Natural killer cell (primary cell): ENCODE results near the gene TMEM45A. TPM values are rescaled to one million over a fixed set of nuclear protein-coding genes. Genes with fewer than 3 reads are reported as not detected.

Experiments
- ATAC-seq, 3 donors: fragments of 150-1000 bp in 2 of 3; fragments of 200-7000 bp in 1 of 3; cut with Tn5 transposase; 1 replicate in 1 of 3; 2 replicates in 2 of 3; pipeline ENCODE4 v1.10.0; 2021; ENCODE audit warnings: mild to moderate bottlenecking in 2 of 3, moderate library complexity in 2 of 3
- DNase-seq, 2 donors: peaks; one replicate each; pipeline versions ENCODE4 v3.0.0 to v3.0.0-alpha.2; 2013 to 2021; ENCODE audit warnings: mixed read lengths in 1 of 2
- H3K27ac ChIP-seq: one replicate; pipeline ENCODE4 v1.5.1; 2013; ENCODE audit warnings: mild to moderate bottlenecking, low read length
- H3K27me3 ChIP-seq: one replicate; pipeline ENCODE4 v1.6.1; 2013; ENCODE audit warnings: low read length; ENCODE audit not compliant: control insufficient read depth, insufficient read depth
- H3K36me3 ChIP-seq: one replicate; pipeline ENCODE4 v1.6.1; 2013; ENCODE audit warnings: low read length; ENCODE audit not compliant: control insufficient read depth, insufficient read depth
- H3K4me1 ChIP-seq: one replicate; pipeline ENCODE4 v1.6.1; 2013; ENCODE audit warnings: low read length; ENCODE audit not compliant: control insufficient read depth, insufficient read depth
- H3K4me3 ChIP-seq: one replicate; pipeline ENCODE4 v1.5.1; 2013; ENCODE audit warnings: low read length
- H3K9me3 ChIP-seq: one replicate; pipeline ENCODE4 v1.6.1; 2013; ENCODE audit warnings: low read length; ENCODE audit not compliant: control insufficient read depth, insufficient read depth
- H3K27ac Mint-ChIP-seq, 2 donors: one replicate each; pipeline ENCODE4 v1.8.0; 2022; ENCODE audit warnings: mild to moderate bottlenecking in 2 of 2, mixed read lengths in 2 of 2, moderate library complexity in 1 of 2
- H3K27me3 Mint-ChIP-seq, 2 donors: one replicate each; pipeline ENCODE4 v1.8.0; 2022; ENCODE audit warnings: low read depth in 2 of 2, mixed read lengths in 2 of 2
- H3K36me3 Mint-ChIP-seq: one replicate; pipeline ENCODE4 v1.8.0; 2022; ENCODE audit warnings: mixed read lengths
- H3K4me1 Mint-ChIP-seq, 2 donors: one replicate each; pipeline ENCODE4 v1.8.0; 2022; ENCODE audit warnings: mixed read lengths in 2 of 2
- H3K4me3 Mint-ChIP-seq: one replicate; pipeline ENCODE4 v1.8.0; 2022; ENCODE audit warnings: mild to moderate bottlenecking, moderate library complexity, mixed read lengths
- H3K9me3 Mint-ChIP-seq, 2 donors: one replicate each; pipeline ENCODE4 v1.8.0; 2022; ENCODE audit warnings: mixed read lengths in 2 of 2
- CTCF ChIP-seq: fragments of 200-600 bp; IDR thresholded peaks from one replicate; pipeline ENCODE4 v1.8.0; 2022; ENCODE audit warnings: antibody characterized with exemption
- WGBS: methylation state at CpG from one replicate; pipeline ENCODE4 v1.1.7; 2013; ENCODE audit warnings: missing lambda C conversion rate; ENCODE audit not compliant: insufficient coverage; 5-methylcytosine and 5-hydroxymethylcytosine counted together
- intact Hi-C: fragments of 100-400 bp; cut with micrococcal nuclease; formaldehyde crosslinking; loops from one replicate; pipeline ENCODE4 v1.14.2; 2022
- total RNA-seq, 4 donors: library from RNA; stranded (reverse); fragments of 120-200 nt in 1 of 4; gene quantifications; one replicate each; pipeline versions ENCODE4 v1.2.3 to v1.2.4, GENCODE V29; 2013 to 2022

Gene TMEM45A
- total RNA-seq, 3 donors from 2014 or later (not counting 1 experiment from before 2014, with no cell fraction given), result 0.23 to 0.49 (median 0.25) TPM

GRCh38 chr3:100457811-100458210 is 34.6 kb upstream of the TMEM45A start:
- DNase-seq (no peak), ATAC-seq (no peak)
- H3K9me3 ChIP-seq, result no peaks in the 10 kb centered on the region
- no peaks in the 10 kb centered on the region for H3K9me3 Mint-ChIP-seq
- H3K4me3 ChIP-seq, result no peak overlapping the region
- TF ChIP-seq CTCF, result no peak
- no peak overlapping the region for H3K27ac Mint-ChIP-seq
- H3K4me1 Mint-ChIP-seq, result no peaks in the 10 kb centered on the region
- intact Hi-C loops, result no loop called here
- no peak overlapping the region for H3K4me3 Mint-ChIP-seq
- H3K36me3 ChIP-seq, result no peaks in the 10 kb centered on the region
- WGBS, result 100% methylated on average over 1 of the region's 1 CpG
- no peak overlapping the region for H3K27ac ChIP-seq
- H3K27me3 ChIP-seq, result no peaks in the 10 kb centered on the region
- no peaks in the 10 kb centered on the region for H3K36me3 Mint-ChIP-seq
- peaks cover 0 to 4% of the 10 kb centered on the region in 2 donors for H3K27me3 Mint-ChIP-seq
- no peaks in the 10 kb centered on the region for H3K4me1 ChIP-seq

- intact Hi-C loops, result no loop called here
Observed at GRCh38 chr3:100458814-100459213, 33.6 kb upstream of the TMEM45A start.

GRCh38 chr3:100463002-100463401 is 29.4 kb upstream of the TMEM45A start:
- ATAC-seq, result peak in 2 of 3 donors; percentile 46 to 52
- intact Hi-C loops, result loop anchor here (10.0 kb wide), 1 partner anchor 122 kb away; no protein-coding TSS in a partner anchor
- Histone ChIP-seq H3K9me3 (no peaks in the 10 kb centered on the region), H3K4me1 (no peaks in the 10 kb centered on the region), H3K4me3 (no peak overlapping the region), H3K27me3 (no peaks in the 10 kb centered on the region), H3K27ac (no peak overlapping the region), H3K36me3 (no peaks in the 10 kb centered on the region)
- 8% methylated on average over 3 of the region's 3 CpGs for WGBS
- Mint-ChIP-seq H3K36me3 (no peaks in the 10 kb centered on the region), H3K27ac (no peak overlapping the region), H3K4me3 (no peak overlapping the region), H3K4me1 (peaks cover 0 to 7% of the 10 kb centered on the region in 2 donors), H3K27me3 (peaks cover 4 to 7% of the 10 kb centered on the region in 2 donors), H3K9me3 (no peaks in the 10 kb centered on the region)
- TF ChIP-seq CTCF, result peak; percentile 38
- peak in 1 of 2 donors; percentile 20 for DNase-seq

More at GRCh38 chr3:100458814-100459213, 33.6 kb upstream of the TMEM45A start:
- Mint-ChIP-seq H3K4me3 (no peak overlapping the region), H3K4me1 (no peaks in the 10 kb centered on the region), H3K36me3 (no peaks in the 10 kb centered on the region), H3K27ac (no peak overlapping the region), H3K27me3 (peaks cover 0 to 4% of the 10 kb centered on the region in 2 donors), H3K9me3 (no peaks in the 10 kb centered on the region)
- 97% methylated on average over 1 of the region's 1 CpG for WGBS
- Histone ChIP-seq H3K36me3 (no peaks in the 10 kb centered on the region), H3K9me3 (no peaks in the 10 kb centered on the region), H3K27me3 (no peaks in the 10 kb centered on the region), H3K27ac (no peak overlapping the region), H3K4me3 (no peak overlapping the region), H3K4me1 (no peaks in the 10 kb centered on the region)
- DNase-seq (no peak), ATAC-seq (no peak)
- TF ChIP-seq CTCF, result no peak

GRCh38 chr3:100463646-100464155 is 28.7 kb upstream of the TMEM45A start:
- no peaks in the 10 kb centered on the region for H3K36me3 ChIP-seq
- H3K4me1 Mint-ChIP-seq, result peaks cover 0 to 7% of the 10 kb centered on the region in 2 donors
- no peaks in the 10 kb centered on the region for H3K9me3 ChIP-seq
- no peaks in the 10 kb centered on the region for H3K9me3 Mint-ChIP-seq
- H3K27me3 Mint-ChIP-seq, result peaks cover 4 to 7% of the 10 kb centered on the region in 2 donors
- intact Hi-C loops, result loop anchor here (10.0 kb wide), 1 partner anchor 121 kb away; no protein-coding TSS in a partner anchor
- H3K27ac Mint-ChIP-seq, result no peak overlapping the region
- H3K4me1 ChIP-seq, result no peaks in the 10 kb centered on the region
- DNase-seq (no peak), ATAC-seq (no peak)
- no peak overlapping the region for H3K4me3 ChIP-seq
- WGBS, result 79% methylated on average over 3 of the region's 3 CpGs
- H3K36me3 Mint-ChIP-seq, result no peaks in the 10 kb centered on the region
- TF ChIP-seq CTCF, result no peak
- no peaks in the 10 kb centered on the region for H3K27me3 ChIP-seq
- no peak overlapping the region for H3K4me3 Mint-ChIP-seq
- H3K27ac ChIP-seq, result no peak overlapping the region
